HEK293T (cell line): ENCODE results near the gene AGAP5.
"Not testable (repeated sequence)": the region's sequence is repeated elsewhere in the genome, so short reads cannot be mapped to it uniquely, and the experiment has no call there.

Source experiments
- ARNT ChIP-seq: fragments of 450-650 bp; IDR thresholded peaks from 2 replicates; pipeline ENCODE4 v1.6.1; 2017; ENCODE audit warnings: mild to moderate bottlenecking
- BHLHE40 ChIP-seq: fragments of 450-650 bp; IDR thresholded peaks from 2 replicates; pipeline ENCODE4 v1.6.1; 2016; ENCODE audit warnings: mild to moderate bottlenecking, moderate library complexity, borderline replicate concordance
- ELF4 ChIP-seq: fragments of 450-650 bp; IDR thresholded peaks from 2 replicates; pipeline ENCODE4 v1.6.1; 2017; ENCODE audit warnings: antibody characterized with exemption
- FOXM1 ChIP-seq: fragments of 450-650 bp; IDR thresholded peaks from 2 replicates; pipeline ENCODE4 v1.6.1; 2017; ENCODE audit warnings: mild to moderate bottlenecking, borderline replicate concordance
- LEF1 ChIP-seq: fragments of 450-650 bp; IDR thresholded peaks from 2 replicates; pipeline ENCODE4 v1.6.1; 2017; ENCODE audit warnings: mild to moderate bottlenecking, borderline replicate concordance
- NFRKB ChIP-seq: fragments of 450-650 bp; IDR thresholded peaks from 2 replicates; pipeline ENCODE4 v1.6.1; 2016; ENCODE audit warnings: mild to moderate bottlenecking, moderate library complexity
- SP1 ChIP-seq: fragments of 450-650 bp; IDR thresholded peaks from 2 replicates; pipeline ENCODE4 v1.6.1; 2017

DNA sequence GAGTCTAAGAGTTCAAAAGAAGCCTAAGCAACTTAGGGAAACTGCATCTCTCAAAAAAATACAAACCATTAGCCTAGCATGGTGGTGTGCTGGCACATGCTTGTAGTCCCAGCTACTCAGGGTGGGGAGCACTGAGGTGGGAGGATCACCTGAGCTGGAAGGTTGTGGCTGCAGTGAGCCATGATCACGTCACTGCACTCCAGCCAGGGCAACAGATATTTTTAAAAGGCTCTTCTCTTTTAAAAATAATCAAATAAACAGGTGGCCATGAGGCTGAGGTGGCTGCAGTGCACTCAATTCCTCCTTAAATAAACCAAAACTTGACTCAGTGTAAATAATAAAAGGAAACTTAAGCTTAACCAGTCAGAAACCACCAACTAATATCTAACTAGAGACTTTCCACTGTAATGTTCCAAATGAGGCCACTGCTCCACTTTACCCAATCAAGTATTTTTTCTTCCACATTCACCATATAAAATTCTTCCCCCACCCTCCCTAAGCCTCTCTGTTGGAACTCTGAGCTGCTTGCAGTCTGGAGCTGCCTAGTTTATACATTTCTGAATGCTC lies 7.7 kb upstream of the AGAP5 start:
- not testable (repeated sequence) for TF ChIP-seq BHLHE40, FOXM1, ARNT, LEF1, ELF4, NFRKB, SP1
